CD1c-positive myeloid dendritic cell (primary cell): ENCODE measurements around the gene ARL5C.

Source experiments
- DNase-seq: peaks from one replicate; pipeline ENCODE4 v3.0.0-alpha.2; 2016; ENCODE audit errors: extremely low spot score

Gene ARL5C

DNA sequence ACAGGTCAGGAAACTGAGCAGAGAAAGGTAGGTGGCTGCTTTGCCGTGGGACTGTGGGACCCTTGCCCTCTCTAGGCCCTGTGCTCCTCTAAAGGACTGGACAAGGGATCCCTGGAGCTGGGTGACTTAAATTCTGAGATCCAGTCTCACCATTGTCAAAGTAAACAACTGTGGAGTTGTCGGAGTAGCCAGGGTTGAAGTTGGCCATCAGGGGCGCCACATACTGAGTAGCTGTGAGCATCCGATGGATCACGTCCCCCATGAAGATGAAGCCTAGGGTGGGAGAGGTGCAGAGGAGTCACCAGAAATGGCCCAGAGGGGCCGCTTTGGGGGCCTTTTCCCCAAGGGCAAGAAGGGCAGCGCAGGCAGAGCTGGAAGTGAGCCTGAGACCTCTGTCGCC is 58.0 kb downstream of the ARL5C start:
- no peak for DNase-seq

DNA sequence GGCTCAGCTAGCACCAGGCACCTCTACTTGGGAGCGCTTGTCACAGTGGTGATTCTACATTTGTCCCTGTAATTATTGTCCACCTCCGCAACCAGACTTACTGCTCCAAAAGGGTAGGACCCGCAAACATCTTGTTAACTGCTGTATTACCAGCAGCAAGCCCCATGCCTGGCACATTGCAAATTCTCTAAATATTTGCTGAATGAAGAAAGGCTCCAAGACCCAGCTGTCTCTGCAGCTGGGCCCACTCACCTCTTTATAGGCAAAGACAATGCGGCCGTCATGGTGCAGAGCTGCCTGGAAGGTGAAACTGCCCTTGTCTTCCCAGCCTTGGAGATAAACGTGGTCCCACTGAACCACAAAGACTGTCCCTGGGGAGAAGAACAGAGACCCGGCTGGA is 58.8 kb downstream of the ARL5C start:
- no peak for DNase-seq
